Measurements from ENCODE around the gene STEAP1B.

Gene STEAP1B

DNA sequence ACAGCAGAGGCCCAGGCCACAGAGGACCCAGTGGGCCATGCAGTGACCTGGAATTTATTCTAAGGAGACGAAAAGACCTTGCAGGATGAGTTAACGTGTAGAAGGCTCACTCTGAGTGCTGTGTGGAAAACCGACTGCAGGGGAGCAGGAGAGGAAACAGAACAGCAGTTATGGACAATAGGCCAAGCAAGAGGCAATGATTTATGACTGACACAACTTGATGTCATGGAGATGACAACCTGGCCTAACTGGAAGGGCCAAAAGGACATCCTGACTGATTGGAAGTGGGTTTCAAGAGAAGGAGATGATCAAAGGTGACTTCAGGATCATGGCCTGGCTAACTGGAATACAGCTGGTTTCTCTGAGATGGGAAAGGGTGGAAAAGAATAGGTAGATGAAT lies 72.9 kb downstream of the STEAP1B start:
- DNase-seq: no peak

DNA sequence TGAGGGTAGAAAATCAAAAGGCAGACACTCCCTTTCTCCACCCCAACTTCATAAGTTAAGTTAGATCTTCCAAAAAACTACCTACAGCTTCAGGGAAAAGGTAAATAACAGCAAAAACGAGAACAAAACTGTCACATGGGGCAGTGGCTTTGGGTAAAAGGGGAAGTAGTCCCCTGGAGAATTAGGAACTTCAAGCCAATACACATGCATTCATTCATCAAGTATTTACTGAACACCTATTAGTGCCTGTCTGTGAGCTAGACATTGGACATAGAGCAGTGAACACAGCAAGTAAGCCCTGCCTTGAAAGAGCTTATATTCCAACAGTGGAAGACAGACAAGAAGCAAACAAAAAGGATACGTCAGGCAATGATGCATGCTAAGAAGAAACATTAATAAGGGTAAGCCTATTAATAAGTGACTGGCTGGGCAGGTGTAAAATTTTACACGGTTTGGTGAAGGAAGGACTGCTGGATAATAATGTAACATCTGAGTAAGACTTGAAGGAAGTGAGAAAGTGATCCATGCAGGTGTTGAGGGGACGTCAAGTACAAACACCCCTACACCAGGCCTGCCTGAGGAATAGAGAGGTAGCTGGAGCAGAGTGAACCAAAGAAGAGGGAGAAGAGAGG lies 73.4 kb downstream of the STEAP1B start:
- no peak for DNase-seq

DNA sequence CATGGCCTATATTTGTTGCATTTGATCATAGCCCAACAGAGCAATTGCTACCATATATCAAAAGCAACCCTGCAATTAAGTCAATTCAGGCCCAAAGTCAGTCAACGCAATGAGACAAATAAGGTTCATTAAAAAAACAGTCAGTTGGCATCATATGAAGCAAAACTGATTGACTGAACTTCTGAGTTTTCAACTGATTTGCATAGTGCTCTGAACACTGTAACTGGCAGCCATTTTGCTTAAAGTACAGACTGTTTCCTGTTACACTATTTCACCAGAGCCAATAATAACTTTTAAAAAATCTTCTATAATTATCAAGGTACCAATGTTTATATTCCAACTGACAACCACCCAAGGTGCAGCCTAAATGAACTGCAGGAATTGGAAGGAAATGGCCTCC lies 74.6 kb downstream of the STEAP1B start:
- DNase-seq: no peak

DNA sequence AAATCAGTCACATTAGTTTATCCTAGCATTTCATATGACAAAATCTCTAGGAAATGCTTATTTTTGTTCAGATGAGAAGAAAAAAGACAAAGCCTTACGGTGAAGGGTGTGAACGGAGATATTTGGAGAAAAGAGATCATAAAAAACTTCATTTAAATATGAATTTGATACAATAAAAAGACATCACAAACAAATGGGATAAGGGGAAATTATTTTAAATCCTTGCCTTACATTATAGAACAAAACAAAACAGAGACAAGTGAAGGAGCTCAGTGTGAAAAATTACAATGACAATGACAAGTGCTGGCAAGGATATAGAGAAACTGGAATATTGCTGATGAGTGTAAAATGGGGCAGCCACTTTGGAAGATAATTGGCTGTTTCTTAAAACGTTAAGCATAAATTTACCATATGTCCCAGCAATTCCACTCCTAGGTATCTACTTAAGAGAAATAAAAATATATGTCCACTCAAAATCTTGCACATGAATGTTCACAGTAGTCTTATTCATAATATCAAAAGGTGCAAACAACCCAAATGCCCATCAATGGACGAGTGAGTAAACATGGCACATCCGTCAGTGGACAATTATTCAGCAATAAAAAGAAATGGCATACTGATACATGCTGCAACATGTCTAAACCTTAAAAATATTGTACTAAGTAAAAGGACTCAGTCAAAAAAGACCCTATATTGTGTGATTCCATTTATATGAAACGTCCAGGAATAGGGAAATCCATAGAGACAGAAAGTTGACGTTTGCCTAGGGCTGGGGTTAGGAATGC lies 77.0 kb downstream of the STEAP1B start:
- DNase-seq: no peak

DNA sequence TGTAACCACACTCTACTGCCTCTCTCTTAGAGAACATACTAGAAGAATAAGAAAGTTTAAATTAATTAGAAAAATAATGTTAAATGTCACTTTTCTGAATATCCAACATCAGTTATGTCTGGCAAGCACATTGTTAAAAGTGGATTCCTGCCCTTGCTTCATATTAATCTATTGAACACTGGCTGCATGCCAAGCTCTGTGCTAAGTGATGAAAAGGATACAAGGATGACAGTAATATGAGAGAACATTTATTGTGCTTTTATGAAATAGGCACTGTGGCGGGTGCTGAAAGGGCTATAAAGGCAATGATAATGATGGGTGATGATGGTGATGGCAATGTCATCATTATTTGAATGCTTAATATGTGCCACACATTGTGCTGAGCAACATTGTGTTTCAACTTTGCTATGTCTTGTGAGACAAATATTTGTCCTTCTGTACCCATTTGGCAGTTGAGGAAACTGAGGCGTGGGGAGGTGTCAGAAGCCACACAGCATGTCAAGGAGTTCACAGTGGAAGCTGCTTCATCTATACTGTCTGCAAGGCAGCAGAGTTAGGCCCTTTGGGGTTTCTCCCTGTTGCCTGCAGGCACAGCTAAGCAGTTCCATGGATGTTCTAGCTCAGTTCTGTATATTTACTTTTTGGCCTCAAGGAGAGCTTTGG lies 78.9 kb downstream of the STEAP1B start:
- DNase-seq: peak; percentile 39

DNA sequence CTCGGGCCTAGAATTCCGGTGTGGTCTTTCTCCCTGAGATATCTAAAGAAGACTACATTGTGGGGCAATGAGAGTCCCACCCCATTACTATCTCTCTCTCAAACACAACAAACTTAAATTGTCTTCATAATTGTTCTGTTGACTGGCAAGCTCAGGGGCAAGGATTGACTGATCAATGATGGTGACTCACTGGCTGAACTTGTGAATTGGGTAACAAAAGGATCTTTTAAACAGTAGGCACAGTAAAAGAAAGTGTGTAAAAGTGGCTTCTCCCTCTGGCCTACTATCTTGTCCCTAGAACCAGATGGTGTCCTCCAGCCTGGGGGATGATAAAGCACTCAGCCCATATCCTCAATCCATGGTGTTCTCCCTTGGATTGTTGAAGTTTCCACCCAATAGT lies 80.0 kb downstream of the STEAP1B start:
- no peak for DNase-seq

DNA sequence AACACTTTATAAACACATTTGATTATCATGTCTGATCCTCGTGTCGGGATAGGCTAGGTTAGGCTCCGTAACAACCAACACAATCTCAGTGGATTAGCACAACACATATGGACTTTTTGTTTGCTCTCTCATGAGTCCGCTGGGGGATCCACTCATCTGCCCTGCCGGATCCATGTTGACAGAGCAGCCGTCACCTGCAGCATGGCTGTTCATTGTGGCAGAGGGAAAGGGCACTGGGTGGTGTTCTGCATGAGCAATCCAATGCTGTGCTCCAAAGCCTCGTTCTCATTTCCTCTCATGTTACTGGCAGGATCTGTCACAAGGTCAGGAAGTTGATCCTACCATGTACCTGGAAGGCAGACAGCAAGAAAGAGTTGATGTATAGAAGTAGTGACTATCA lies 80.5 kb downstream of the STEAP1B start:
- peak; percentile 58 for DNase-seq

DNA sequence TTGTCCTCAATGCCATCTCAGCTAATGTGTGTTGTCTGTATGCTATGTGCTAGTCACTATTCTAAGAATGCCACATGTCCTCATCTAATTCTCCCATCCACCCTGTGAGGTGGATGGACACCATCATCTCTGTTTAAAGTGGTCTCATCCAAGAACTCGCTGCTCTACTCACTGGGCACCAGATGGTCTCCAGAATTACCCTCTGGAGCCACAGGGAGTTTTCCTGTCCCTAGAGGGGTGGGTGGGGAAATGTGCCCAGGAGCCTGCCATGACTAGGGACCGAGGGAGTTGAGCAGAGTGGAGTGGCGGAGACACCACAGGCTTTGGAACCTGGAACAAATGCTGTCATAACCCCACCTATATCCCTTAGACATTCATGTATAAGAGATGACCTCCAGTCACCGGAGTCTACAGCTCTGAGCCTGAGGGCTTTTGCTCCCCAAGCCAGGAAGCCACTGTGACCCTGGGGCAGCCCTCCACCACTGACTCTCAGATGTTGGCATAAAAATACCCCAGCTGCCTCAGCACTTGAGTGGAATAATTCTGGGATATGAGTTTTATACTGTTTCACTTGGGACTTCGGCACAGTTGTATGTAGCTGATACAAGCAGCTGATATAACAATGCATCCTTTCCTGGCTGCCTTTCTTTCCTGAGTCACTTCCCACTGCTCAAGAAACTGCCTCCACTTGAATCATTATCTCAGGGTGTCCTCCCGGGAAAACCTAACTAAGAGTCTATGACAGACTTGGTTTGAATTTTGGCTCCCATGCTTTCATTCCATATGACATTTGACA lies 81.5 kb downstream of the STEAP1B start:
- DNase-seq: no peak

DNA sequence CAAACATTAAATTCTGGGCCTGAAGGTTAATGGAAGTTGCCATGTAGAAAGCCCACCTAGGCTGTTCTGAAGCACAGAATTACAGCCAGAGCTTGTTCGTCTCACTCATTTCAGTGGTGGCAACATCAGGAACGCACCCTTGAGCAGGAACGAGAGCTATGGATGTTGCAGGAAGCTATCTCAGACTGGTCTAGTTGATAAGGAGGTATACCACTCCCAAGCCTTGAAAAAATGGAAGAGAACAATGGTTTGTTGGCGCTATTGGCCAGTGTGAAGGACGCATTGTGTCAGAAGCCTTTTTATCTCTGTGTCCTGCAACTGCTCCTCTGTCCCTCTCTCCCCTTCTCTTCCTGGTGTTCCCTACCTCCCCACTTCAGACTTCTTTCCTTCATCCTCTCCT lies 82.1 kb downstream of the STEAP1B start:
- no peak for DNase-seq

DNA sequence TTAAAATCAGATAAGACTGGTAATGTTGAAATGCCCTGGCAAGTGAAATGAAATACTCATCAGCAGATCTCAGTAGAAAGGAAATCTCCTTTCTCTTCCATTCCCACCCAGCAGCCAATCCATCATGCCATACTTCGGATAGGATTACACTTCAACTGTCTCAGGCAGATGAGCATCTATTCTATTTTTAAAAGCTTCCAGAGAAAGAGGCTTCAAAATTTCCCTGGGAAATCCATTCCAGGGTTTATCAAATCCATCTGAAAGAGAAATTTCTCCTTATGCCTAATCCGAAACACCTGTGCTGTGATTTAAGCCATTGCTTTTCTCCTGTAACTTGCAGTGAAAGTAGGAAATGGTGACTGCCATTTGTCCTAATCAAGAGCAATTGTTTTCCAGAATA lies 82.6 kb downstream of the STEAP1B start:
- DNase-seq: no peak

DNA sequence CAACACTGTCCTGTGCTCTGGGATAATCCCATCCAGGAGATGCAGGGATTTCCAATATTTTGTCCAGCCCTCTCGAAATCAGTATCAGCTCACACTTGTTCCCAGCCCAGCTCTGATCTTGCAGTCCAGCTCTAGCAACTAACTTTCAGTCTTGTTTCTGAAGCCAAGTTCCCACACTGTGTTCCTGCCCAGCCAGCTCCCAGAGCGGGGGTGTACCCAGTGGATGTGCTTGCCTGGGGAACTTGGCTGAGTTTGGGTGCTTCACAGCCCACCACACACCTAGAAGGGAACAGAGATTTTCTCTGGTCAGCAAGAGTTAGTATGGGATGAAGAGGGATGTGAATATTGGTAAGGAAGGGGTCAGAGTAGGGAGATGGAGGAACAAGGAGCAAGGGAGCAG lies 85.6 kb downstream of the STEAP1B start:
- no peak for DNase-seq

DNA sequence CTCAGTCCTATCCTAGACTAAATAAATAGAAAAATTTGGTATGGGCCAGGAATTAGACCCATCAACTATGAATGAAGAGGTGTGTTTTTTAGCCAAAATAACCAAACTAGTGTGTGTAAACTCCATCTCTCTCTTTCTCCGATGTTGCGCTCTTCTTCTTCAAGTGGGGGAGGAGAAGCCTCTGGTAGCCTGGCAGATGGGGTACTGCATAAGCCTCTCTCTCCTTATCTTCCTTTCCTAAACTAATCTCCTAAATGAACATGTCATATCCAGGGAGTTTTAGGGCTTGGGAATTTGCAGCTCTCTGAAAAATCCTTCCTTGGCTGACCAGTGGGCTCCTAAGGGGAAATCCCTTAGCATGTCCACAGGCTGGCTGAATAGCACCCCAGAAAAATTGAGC lies 86.8 kb downstream of the STEAP1B start:
- DNase-seq: no peak

DNA sequence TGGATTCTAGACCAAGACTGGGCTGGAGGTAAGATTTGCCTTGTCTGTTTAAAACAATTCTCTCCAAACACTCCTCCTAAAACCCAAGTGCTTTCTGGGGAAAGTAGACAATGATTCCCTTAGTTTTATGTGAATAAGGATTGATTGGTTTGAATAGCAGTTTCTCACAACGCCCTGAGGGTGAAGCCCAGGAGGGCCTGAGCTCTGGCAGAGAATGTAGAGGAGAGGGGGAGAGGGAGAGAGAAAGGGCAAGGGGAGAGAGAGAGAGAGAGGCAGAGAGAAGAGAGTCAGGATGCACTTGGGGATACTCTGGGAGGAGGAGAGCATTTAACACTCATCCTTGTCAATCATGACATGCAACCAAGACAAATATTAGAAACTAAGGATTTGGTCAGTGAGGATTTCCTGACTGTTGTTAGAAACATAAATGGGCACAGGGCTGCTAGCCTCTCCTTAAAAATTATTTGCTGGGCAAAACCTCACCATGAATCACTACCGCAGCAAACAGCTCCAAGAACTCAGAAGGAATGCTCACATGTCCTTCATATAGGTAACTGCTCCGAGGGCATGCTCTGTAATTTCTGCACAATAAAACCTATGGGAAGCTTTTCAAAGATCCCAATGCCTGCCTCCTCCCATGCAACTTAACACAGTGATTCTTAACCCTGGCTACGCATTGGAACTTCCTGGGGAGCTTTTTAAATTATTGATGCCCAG lies 87.9 kb downstream of the STEAP1B start:
- DNase-seq: no peak

DNA sequence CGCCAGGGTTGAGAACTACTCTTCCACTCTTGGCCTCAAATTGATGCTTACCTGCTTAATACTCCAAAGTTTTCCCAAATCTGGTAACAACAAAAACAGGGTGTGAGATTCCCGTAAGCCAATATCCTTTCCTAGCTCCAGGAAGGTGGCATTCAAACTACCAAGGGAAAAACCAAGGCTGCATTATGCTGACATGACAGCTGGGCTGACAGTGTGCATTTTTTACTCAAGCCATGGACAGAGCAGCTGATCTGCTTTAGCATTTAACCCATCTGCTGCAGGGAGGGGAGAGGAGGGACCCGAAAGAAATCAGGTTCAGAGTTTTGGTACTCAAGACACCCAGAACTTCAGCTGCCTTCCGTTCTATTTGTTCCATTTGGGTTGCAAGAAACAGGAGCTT lies 93.3 kb downstream of the STEAP1B start:
- no peak for DNase-seq

DNA sequence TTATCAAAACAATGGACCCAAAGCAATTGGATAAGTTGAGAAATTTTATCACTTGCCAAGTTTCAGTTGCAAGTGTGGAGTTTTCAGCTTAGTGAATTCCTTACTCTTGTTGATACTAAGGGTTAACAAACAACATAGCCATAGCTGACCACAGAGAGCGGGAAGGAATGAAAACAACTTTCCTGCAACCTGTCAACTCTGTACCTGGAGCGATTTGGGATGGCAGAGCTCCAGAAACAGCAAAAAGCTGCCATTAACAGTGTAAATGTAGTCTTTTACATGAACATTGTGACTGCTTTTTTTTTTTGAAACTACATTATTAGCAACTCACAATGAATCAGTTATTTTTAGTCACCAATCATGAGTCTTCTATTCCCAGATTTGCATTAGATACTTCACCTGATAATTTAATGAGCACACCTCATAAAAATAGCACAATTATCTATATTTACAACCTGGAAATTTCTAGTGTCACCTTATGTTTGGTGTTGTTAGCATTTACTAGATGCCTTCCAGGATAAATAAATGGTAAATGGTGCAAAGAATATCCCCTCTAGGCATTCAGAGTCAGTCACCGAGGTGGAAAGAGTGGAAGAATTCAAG lies 95.5 kb downstream of the STEAP1B start:
- DNase-seq: no peak

DNA sequence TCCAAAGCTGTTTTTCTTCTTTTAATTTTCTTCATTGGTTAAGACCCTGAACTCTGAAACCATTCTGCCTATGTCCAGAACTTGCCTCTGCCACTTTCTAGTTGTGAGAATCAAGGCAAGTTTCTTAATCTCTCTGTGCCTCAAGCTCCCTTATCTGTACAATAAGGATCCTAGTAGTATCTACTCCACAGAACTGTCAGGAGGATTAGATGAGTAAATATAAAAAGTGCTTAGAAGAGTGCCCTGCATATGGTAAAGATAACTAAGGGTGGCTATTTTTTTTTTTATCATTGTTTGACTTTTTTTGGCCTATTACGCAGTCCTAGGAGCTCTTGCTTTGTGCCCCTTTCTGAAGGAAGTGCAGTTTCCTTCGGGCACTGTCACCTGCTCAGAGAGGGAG lies 96.6 kb downstream of the STEAP1B start:
- no peak for DNase-seq

DNA sequence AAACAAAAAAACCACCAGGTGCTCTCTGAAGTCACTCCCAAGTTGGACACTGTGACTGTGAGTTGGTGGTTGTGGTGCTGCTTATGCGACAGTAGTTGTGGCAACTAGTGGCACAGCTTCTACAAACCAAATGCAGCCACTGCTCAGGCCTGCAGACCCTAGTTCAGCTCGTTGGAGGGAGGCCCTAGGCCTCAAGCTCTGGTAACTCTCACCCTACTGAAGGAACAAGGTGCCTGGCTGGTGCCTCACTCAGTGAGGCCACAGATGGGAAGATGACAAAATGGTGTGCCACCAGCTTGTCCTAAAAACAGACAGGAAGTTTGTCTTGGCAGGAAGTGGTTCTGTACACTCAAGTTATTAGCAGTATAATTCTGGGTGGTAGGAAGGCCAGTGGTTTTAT lies 97.7 kb downstream of the STEAP1B start:
- no peak for DNase-seq

DNA sequence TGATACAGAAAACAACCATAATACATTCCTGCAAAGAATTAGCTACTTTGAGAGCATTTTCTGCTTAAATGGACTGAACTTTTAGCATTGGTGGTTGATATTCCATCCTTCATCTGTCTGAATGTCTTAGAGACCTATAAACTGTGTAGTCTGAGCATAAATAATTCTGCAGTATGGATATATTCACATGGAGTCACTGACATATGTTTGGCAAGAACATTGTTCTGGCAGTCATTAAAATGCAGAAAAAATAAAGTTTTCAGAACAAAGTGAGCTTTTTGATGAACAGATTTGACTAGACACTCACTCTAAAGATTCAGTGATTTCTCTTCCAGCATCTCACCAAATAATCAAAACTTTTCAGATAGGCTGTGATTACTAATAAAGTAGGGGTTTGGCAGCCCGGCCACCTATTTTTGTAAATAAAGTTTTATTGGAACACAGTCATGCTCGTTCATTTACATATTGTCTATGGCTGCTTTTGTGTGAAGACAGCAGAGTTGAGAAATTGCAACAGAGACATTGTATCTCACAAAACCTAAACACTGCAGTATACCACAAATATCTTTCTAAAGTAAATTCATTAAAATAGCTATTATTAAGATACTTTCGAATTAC lies 98.9 kb downstream of the STEAP1B start:
- DNase-seq: no peak

DNA sequence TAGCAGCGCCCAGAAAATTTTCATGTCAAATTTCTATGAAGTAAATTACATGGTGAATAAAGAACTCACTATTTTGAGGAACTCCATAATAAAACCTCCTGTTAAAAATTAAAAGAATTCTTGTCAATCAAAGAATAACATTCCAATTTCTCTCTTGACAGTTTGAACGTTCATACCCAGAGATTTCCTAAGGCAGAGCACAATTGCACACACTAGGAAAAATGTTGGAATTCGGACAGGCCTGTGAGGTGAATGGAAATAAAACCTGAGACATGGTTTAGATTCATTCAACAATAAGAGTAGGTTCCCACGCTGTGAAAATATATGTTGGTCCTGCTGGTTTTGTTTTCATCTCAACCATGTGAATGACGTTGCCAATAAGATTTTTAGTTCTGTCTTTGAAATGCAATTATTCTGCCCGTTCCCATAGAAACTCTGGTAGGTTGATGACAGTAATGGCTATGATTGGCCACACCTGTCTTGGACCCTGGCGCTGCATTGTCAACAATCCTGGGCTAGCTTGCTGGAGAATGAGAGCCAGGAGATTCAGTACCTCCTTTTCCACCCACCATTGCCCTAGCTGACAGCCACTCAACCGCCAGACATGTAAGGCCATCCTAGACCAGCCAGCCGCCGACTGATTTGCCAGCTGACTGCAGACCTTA lies 99.7 kb downstream of the STEAP1B start:
- no peak for DNase-seq

DNA sequence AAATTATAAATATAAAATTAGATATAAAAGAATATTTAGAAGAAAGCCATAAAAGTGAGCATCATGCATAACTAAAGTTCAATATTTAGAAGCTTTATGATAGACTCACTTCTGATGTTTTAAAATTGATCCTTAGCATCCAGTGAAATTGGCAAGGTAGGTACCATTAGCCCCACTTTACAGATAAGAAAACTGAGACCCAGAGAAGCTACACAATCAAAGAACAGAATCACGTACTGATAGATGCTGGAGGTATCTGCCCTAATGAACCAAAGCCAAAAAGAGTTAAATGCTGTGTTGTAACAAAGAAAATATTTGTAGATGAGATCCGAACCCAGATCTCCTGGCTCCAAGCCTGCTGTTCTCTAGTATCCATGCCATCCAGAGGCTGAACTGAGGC lies 100.4 kb downstream of the STEAP1B start:
- no peak for DNase-seq

DNA sequence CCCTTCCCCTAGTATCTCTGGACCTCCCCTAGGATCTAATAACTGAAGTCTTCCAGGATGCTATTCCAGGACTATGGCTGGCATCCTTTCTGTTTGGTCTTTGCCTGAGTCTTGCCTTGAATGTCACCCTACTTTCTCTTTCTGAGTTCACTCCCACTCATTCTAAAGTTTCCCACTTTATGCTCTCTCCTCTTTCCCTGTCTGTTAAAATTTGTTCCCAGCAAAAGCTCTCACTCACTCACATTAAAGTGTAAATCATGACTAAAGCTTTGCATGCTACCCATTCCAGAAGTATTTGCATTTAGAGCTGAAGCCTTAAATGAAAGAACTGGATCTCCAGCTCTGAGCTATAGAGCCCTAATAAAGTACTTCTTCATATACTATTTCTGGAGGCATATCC lies 100.9 kb downstream of the STEAP1B start:
- no peak for DNase-seq

Data from NCI-H2029 treated with DMSO at 0.1 percent for 48 hours (cell line).